HepG2 (cell line): ENCODE data around the gene TMEM127. TPM values are rescaled to one million over a fixed set of nuclear protein-coding genes. Genes with fewer than 3 reads are reported as not detected.

Source experiments
- ATAC-seq: fragments of 200-7000 bp; cut with Tn5 transposase; 3 replicates; pipeline ENCODE4 v1.9.1; 2020; ENCODE audit warnings: mild to moderate bottlenecking, moderate library complexity
- BruUV-seq: library from RNA; stranded (reverse); fragments of 400-500 nt; replicated peaks from 2 replicates; lab custom pipeline; 2021; lab: Mats Ljungman, UMichigan
- CTCF ChIA-PET: fragments of 300-600 bp; formaldehyde crosslinking; extraction: SDS; loops from one replicate; lab custom pipeline; 2021; ENCODE audit warnings: low total read pairs, inconsistent platforms, low intra/inter-chr PET ratio; lab: Yijun Ruan, JAX
- POLR2A ChIA-PET: fragments of 350-600 bp; sonication (Branson Sonifier 250); formaldehyde crosslinking; loops from one replicate; lab custom pipeline; 2020; ENCODE audit warnings: antibody characterized with exemption, inconsistent platforms; lab: Yijun Ruan, JAX
- DNase-seq: peaks from one replicate; pipeline ENCODE4 v3.0.0-alpha.2; 2015; ENCODE audit warnings: low spot score
- FAIRE-seq: peaks from 3 replicates; lab custom pipeline; 2011; peaks lifted over from hg19 to GRCh38; lab: Jason Lieb, UNC
- H2AFZ ChIP-seq: one replicate; pipeline ENCODE4 v1.6.1; 2011; ENCODE audit warnings: low read length, inconsistent platforms
- H3K27ac ChIP-seq: fragments of 300-600 bp; 3 replicates; pipeline ENCODE4 v1.8.0; 2011; ENCODE audit warnings: mixed run types, mild to moderate bottlenecking, mixed read lengths, low read length, inconsistent platforms; ENCODE audit not compliant: insufficient read depth; ENCODE audit errors: extremely low read length
- H3K27me3 ChIP-seq, 2 experiments: fragments of 200-600 bp in 1 of 2; 2 replicates in 1 of 2; 3 replicates in 1 of 2; pipeline versions ENCODE4 v1.6.0 to v1.8.0; 2011; ENCODE audit warnings: low read length in 2 of 2, mild to moderate bottlenecking in 2 of 2, moderate library complexity in 2 of 2, inconsistent platforms in 1 of 2; ENCODE audit not compliant: insufficient read depth in 2 of 2, control insufficient read depth in 1 of 2
- H3K36me3 ChIP-seq, 2 experiments: fragments of 200-600 bp in 1 of 2; replicated peaks in 1 of 2; 2 replicates in 1 of 2; 3 replicates in 1 of 2; pipeline versions ENCODE4 v1.5.1 to v1.8.0; 2011; ENCODE audit warnings: low read length in 2 of 2, inconsistent platforms in 1 of 2; ENCODE audit not compliant: insufficient read depth in 2 of 2, control insufficient read depth in 1 of 2
- H3K4me1 ChIP-seq: 2 replicates; pipeline ENCODE4 v1.5.1; 2012; ENCODE audit warnings: low read length, inconsistent platforms; ENCODE audit not compliant: insufficient read depth
- H3K4me2 ChIP-seq: 2 replicates; pipeline ENCODE4 v1.6.0; 2011; ENCODE audit warnings: low read depth, low read length, inconsistent platforms
- H3K4me3 ChIP-seq, 3 experiments: fragments of 200-600 bp in 1 of 3; sonication (generic), shearing (Covaris generic) in 1 of 3; replicated peaks in 1 of 3; 2 replicates each; pipeline ENCODE4 v1.5.1; 2011 to 2016; ENCODE audit warnings: low read length in 3 of 3, inconsistent platforms in 2 of 3, low read depth in 2 of 3, mild to moderate bottlenecking in 2 of 3, control low read depth in 1 of 3, mixed read lengths in 1 of 3; ENCODE audit not compliant: insufficient read depth in 1 of 3
- H3K79me2 ChIP-seq: one replicate; pipeline ENCODE4 v1.6.1; 2011; ENCODE audit warnings: low read length, inconsistent platforms; ENCODE audit not compliant: insufficient read depth
- H3K9ac ChIP-seq: 2 replicates; pipeline ENCODE4 v1.6.0; 2011; ENCODE audit warnings: mild to moderate bottlenecking, low read depth, low read length, inconsistent platforms; ENCODE audit not compliant: insufficient read depth
- H3K9me3 ChIP-seq: 2 replicates; pipeline ENCODE4 v1.5.1; 2012; ENCODE audit warnings: mild to moderate bottlenecking, low read length
- H4K20me1 ChIP-seq: 2 replicates; pipeline ENCODE4 v1.6.0; 2011; ENCODE audit warnings: inconsistent platforms, mild to moderate bottlenecking, low read length, moderate library complexity; ENCODE audit not compliant: insufficient read depth
- CREBL2 ChIP-seq: sonication (generic); formaldehyde crosslinking; IDR thresholded peaks from 2 replicates; pipeline ENCODE4 v1.8.1; 2023; ENCODE audit warnings: missing genetic modification reagents, mild to moderate bottlenecking, borderline replicate concordance
- ONECUT2 ChIP-seq: sonication (generic); formaldehyde crosslinking; IDR thresholded peaks from 2 replicates; pipeline ENCODE4 v1.4.0; 2020; ENCODE audit warnings: missing genetic modification reagents
- POLR2AphosphoS5 ChIP-seq: IDR thresholded peaks from 2 replicates; pipeline ENCODE4 v1.6.1; 2012; ENCODE audit warnings: low read depth, low read length
- TRIM24 ChIP-seq: sonication (generic); formaldehyde crosslinking; IDR thresholded peaks from 2 replicates; pipeline ENCODE4 v1.8.0; 2022; ENCODE audit warnings: mild to moderate bottlenecking, missing genetic modification reagents
- YEATS4 ChIP-seq: sonication (generic); formaldehyde crosslinking; IDR thresholded peaks from 2 replicates; pipeline ENCODE4 v1.4.0; 2020; ENCODE audit warnings: missing genetic modification reagents, borderline replicate concordance
- ZBTB3 ChIP-seq: sonication (generic); formaldehyde crosslinking; IDR thresholded peaks from 2 replicates; pipeline ENCODE4 v1.4.0; 2020; ENCODE audit warnings: low read depth, mild to moderate bottlenecking, moderate library complexity, missing genetic modification reagents, borderline replicate concordance
- ZNF136 ChIP-seq: sonication (generic); formaldehyde crosslinking; IDR thresholded peaks from 2 replicates; pipeline ENCODE4 v1.8.1; 2022; ENCODE audit warnings: low read depth, mild to moderate bottlenecking, moderate library complexity, missing genetic modification reagents
- WGBS: methylation state at CpG from one replicate; pipeline ENCODE4 v1.1.6; 2017; ENCODE audit warnings: low lambda C conversion rate; 5-methylcytosine and 5-hydroxymethylcytosine counted together
- in situ Hi-C: cut with HindIII; loops from 2 replicates; pipeline ENCODE4 v1.10.0; 2017; ENCODE audit warnings: low pct_unique_long_range_greater_than_20kb; ENCODE audit not compliant: extremely low pct_ligation_motif_present
- intact Hi-C: fragments of 100-400 bp; cut with micrococcal nuclease; formaldehyde crosslinking; loops from one replicate; pipeline ENCODE4 v1.10.0; 2022; ENCODE audit not compliant: unreplicated experiment
- polyA plus RNA-seq, 8 experiments: library from polyadenylated mRNA; depleted of rRNA in 3 of 8; stranded (reverse) in 7 of 8; unstranded in 1 of 8; fragments of >200 nt; fragmentation: Illumina TruSeq in 4 of 8; extraction: Trizol in 4 of 8; gene quantifications; 2 replicates each; pipeline versions ENCODE4 v1.2.1 to v1.2.3, GENCODE V29; 2011 to 2016; ENCODE audit warnings: low read depth in 4 of 8, missing spikeins in 1 of 8, mixed read lengths in 1 of 8; ENCODE audit not compliant: insufficient read depth in 1 of 8
- total RNA-seq, 5 experiments: library from RNA; depleted of rRNA; stranded (reverse); fragments of >200 nt; fragmentation: Illumina TruSeq; extraction: Trizol; gene quantifications; 2 replicates each; pipeline ENCODE4 v1.2.3, GENCODE V29; 2016; ENCODE audit warnings: low read depth in 1 of 5
- TF ChIP-seq, protein P1 (sequence below): sonication (generic); formaldehyde crosslinking; IDR thresholded peaks from 2 replicates; pipeline ENCODE4 v1.4.0; 2020; ENCODE audit warnings: missing genetic modification reagents
- TF ChIP-seq, protein P2 (sequence below): sonication (generic); formaldehyde crosslinking; IDR thresholded peaks from 2 replicates; pipeline ENCODE4 v1.4.0; 2020; ENCODE audit warnings: mild to moderate bottlenecking, missing genetic modification reagents, borderline replicate concordance

TMEM127 gene
- total and polyA plus RNA-seq, 2 of the 13 experiments (the other 11 are each of a cell fraction or from before 2014, with no cell fraction given) = 21.5 to 33.9 TPM

DNA sequence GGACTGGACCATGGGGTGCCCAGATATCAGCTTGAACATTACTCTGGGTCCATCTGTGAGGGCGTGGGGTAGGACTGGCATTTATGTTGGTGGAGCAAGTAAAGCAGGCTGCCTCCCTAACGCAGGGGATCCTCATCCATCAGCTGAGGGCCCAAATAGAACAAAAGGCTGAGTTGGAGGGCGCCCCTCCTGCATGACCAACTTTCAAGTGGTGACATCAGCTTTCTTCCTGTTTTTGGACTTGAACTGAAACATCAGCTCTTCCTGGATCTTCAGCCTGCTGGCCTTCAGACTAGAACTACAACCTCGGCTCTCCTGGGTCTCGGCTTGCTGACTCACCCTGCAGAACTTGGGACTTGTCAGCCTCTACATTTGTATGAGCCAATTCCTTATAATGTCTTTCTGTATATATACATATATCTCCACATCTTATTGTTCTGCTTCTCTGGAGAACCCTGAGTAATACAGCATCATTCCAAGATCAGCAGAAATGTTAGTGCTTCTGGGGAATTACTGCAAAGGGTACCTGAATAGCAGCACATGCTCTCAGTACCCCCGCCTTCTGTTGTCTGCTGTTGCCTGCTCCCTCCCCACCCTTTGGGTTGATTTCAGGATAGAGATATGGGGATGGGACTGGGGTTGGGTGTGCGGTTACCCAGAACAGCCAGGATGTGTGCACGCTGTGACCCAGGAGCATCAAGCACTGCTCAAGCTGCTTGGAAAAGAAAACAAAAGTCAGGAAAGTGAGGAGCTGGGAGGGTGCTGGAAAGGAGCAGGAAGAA is 20.0 kb downstream of the TMEM127 start (continued):
- TF ChIP-seq, protein P1, sequence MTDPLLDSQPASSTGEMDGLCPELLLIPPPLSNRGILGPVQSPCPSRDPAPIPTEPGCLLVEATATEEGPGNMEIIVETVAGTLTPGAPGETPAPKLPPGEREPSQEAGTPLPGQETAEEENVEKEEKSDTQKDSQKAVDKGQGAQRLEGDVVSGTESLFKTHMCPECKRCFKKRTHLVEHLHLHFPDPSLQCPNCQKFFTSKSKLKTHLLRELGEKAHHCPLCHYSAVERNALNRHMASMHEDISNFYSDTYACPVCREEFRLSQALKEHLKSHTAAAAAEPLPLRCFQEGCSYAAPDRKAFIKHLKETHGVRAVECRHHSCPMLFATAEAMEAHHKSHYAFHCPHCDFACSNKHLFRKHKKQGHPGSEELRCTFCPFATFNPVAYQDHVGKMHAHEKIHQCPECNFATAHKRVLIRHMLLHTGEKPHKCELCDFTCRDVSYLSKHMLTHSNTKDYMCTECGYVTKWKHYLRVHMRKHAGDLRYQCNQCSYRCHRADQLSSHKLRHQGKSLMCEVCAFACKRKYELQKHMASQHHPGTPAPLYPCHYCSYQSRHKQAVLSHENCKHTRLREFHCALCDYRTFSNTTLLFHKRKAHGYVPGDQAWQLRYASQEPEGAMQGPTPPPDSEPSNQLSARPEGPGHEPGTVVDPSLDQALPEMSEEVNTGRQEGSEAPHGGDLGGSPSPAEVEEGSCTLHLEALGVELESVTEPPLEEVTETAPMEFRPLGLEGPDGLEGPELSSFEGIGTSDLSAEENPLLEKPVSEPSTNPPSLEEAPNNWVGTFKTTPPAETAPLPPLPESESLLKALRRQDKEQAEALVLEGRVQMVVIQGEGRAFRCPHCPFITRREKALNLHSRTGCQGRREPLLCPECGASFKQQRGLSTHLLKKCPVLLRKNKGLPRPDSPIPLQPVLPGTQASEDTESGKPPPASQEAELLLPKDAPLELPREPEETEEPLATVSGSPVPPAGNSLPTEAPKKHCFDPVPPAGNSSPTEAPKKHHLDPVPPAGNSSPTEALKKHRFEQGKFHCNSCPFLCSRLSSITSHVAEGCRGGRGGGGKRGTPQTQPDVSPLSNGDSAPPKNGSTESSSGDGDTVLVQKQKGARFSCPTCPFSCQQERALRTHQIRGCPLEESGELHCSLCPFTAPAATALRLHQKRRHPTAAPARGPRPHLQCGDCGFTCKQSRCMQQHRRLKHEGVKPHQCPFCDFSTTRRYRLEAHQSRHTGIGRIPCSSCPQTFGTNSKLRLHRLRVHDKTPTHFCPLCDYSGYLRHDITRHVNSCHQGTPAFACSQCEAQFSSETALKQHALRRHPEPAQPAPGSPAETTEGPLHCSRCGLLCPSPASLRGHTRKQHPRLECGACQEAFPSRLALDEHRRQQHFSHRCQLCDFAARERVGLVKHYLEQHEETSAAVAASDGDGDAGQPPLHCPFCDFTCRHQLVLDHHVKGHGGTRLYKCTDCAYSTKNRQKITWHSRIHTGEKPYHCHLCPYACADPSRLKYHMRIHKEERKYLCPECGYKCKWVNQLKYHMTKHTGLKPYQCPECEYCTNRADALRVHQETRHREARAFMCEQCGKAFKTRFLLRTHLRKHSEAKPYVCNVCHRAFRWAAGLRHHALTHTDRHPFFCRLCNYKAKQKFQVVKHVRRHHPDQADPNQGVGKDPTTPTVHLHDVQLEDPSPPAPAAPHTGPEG = no peak
- TF ChIP-seq YEATS4 (CRISPR knock-in tag) = no peak

GRCh38 chr2:96243843-96244242 is 22.0 kb downstream of the TMEM127 start:
- H3K4me3 ChIP-seq = no peak overlapping the region
- H3K4me1 ChIP-seq = peaks cover 8% of the 10 kb centered on the region; the same call in 1 of the 2 replicates
- POLR2A ChIA-PET = interaction anchor here (3.9 kb wide), 1 partner anchor 16 kb away, joined by 19 read pairs; no protein-coding TSS in a partner anchor
- CTCF ChIA-PET = no interaction called here
- FAIRE-seq (no peak), DNase-seq (no peak), ATAC-seq (no peak)
- BruUV-seq = no TSS peak
- no peak overlapping the region for H3K9ac ChIP-seq
- no peaks in the 10 kb centered on the region for H3K9me3 ChIP-seq
- H2AFZ ChIP-seq = no peak overlapping the region
- intact Hi-C loops = no loop called here
- H3K36me3 ChIP-seq = peaks cover 2 to 12% of the 10 kb centered on the region in 2 experiments; a peak in 3 of 5 replicates
- no peak overlapping the region for H3K4me2 ChIP-seq
- no peaks in the 10 kb centered on the region for H4K20me1 ChIP-seq
- H3K27me3 ChIP-seq = no peaks in the 10 kb centered on the region
- 90% methylated on average over 5 of the region's 5 CpGs for WGBS
- no peak overlapping the region for H3K27ac ChIP-seq
- H3K79me2 ChIP-seq = no peaks in the 10 kb centered on the region
- in situ Hi-C loops = no loop called here
- TF ChIP-seq ZNF136 (no peak), POLR2AphosphoS5 (no peak), ZBTB3 (CRISPR knock-in tag) (no peak), CREBL2 (no peak), ONECUT2 (no peak), TRIM24 (CRISPR knock-in tag) (no peak)
- TF ChIP-seq, protein P2, sequence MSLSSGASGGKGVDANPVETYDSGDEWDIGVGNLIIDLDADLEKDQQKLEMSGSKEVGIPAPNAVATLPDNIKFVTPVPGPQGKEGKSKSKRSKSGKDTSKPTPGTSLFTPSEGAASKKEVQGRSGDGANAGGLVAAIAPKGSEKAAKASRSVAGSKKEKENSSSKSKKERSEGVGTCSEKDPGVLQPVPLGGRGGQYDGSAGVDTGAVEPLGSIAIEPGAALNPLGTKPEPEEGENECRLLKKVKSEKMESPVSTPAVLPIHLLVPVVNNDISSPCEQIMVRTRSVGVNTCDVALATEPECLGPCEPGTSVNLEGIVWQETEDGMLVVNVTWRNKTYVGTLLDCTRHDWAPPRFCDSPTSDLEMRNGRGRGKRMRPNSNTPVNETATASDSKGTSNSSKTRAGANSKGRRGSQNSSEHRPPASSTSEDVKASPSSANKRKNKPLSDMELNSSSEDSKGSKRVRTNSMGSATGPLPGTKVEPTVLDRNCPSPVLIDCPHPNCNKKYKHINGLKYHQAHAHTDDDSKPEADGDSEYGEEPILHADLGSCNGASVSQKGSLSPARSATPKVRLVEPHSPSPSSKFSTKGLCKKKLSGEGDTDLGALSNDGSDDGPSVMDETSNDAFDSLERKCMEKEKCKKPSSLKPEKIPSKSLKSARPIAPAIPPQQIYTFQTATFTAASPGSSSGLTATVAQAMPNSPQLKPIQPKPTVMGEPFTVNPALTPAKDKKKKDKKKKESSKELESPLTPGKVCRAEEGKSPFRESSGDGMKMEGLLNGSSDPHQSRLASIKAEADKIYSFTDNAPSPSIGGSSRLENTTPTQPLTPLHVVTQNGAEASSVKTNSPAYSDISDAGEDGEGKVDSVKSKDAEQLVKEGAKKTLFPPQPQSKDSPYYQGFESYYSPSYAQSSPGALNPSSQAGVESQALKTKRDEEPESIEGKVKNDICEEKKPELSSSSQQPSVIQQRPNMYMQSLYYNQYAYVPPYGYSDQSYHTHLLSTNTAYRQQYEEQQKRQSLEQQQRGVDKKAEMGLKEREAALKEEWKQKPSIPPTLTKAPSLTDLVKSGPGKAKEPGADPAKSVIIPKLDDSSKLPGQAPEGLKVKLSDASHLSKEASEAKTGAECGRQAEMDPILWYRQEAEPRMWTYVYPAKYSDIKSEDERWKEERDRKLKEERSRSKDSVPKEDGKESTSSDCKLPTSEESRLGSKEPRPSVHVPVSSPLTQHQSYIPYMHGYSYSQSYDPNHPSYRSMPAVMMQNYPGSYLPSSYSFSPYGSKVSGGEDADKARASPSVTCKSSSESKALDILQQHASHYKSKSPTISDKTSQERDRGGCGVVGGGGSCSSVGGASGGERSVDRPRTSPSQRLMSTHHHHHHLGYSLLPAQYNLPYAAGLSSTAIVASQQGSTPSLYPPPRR (CRISPR knock-in tag) = no peak
